CD8-positive, alpha-beta memory T cell (primary cell): ENCODE results near the gene PTGES2. TPM values are rescaled to one million over a fixed set of nuclear protein-coding genes. Genes with fewer than 3 reads are reported as not detected.

ENCODE experiments used
- CTCF ChIA-PET: fragments of 350-600 bp; sonication (Branson Sonifier 250); formaldehyde crosslinking; loops from one replicate; lab custom pipeline; 2021; ENCODE audit warnings: antibody characterized with exemption; lab: Charles Lee
- POLR2A ChIA-PET: fragments of 350-600 bp; sonication (Branson Sonifier 250); formaldehyde crosslinking; loops from one replicate; lab custom pipeline; 2021; ENCODE audit warnings: antibody characterized with exemption; lab: Charles Lee
- DNase-seq, 5 donors: peaks; one replicate each; pipeline versions ENCODE4 v3.0.0 to v3.0.0-alpha.2; 2020 to 2022; ENCODE audit warnings: mixed read lengths in 1 of 5
- H3K27ac ChIP-seq: one replicate; pipeline ENCODE4 v1.7.0; 2013; ENCODE audit warnings: low read depth, mild to moderate bottlenecking, low read length, moderate library complexity
- H3K27me3 ChIP-seq: 2 replicates; pipeline ENCODE4 v1.7.0; 2013; ENCODE audit warnings: low read length, mild to moderate bottlenecking; ENCODE audit not compliant: insufficient read depth, poor library complexity, severe bottlenecking
- H3K36me3 ChIP-seq: 2 replicates; pipeline ENCODE4 v1.7.0; 2013; ENCODE audit warnings: mild to moderate bottlenecking, low read length, moderate library complexity; ENCODE audit not compliant: insufficient read depth
- H3K4me1 ChIP-seq: 2 replicates; pipeline ENCODE4 v1.7.0; 2013; ENCODE audit warnings: mild to moderate bottlenecking, low read length, moderate library complexity; ENCODE audit not compliant: insufficient read depth
- H3K4me3 ChIP-seq: 2 replicates; pipeline ENCODE4 v1.7.0; 2013; ENCODE audit warnings: mild to moderate bottlenecking, low read length
- H3K9me3 ChIP-seq: 2 replicates; pipeline ENCODE4 v1.7.0; 2013; ENCODE audit warnings: mild to moderate bottlenecking, low read length
- H3K27ac Mint-ChIP-seq, 8 donors: one replicate each; pipeline ENCODE4 v1.8.0; 2020 to 2021; ENCODE audit warnings: mixed read lengths in 8 of 8, mild to moderate bottlenecking in 6 of 8, inconsistent platforms in 3 of 8, moderate library complexity in 3 of 8
- H3K27me3 Mint-ChIP-seq, 2 donors: one replicate each; pipeline ENCODE4 v1.8.0; 2020 to 2021; ENCODE audit warnings: mixed read lengths in 2 of 2, mild to moderate bottlenecking in 1 of 2, moderate library complexity in 1 of 2
- H3K36me3 Mint-ChIP-seq, 3 donors: one replicate each; pipeline ENCODE4 v1.8.0; 2020 to 2021; ENCODE audit warnings: mixed read lengths in 3 of 3, inconsistent platforms in 1 of 3, mild to moderate bottlenecking in 1 of 3
- H3K4me1 Mint-ChIP-seq, 3 donors: one replicate each; pipeline ENCODE4 v1.8.0; 2020 to 2021; ENCODE audit warnings: mixed read lengths in 3 of 3, inconsistent platforms in 1 of 3, mild to moderate bottlenecking in 1 of 3
- H3K4me3 Mint-ChIP-seq, 7 donors: one replicate each; pipeline ENCODE4 v1.8.0; 2020 to 2021; ENCODE audit warnings: mixed read lengths in 7 of 7, mild to moderate bottlenecking in 6 of 7, moderate library complexity in 4 of 7, inconsistent platforms in 2 of 7
- H3K9me3 Mint-ChIP-seq, 5 donors: one replicate each; pipeline ENCODE4 v1.8.0; 2020 to 2022; ENCODE audit warnings: mixed read lengths in 5 of 5, mild to moderate bottlenecking in 3 of 5, moderate library complexity in 2 of 5, inconsistent platforms in 1 of 5
- polyA plus RNA-seq: library from polyadenylated mRNA; unstranded; fragments of 300-500 nt; fragmentation: Illumina TruSeq; gene quantifications from one replicate; pipeline ENCODE4 v1.2.3, GENCODE V29; 2021
- total RNA-seq, 2 experiments: library from RNA; stranded (reverse); gene quantifications; one replicate each; pipeline ENCODE4 v1.2.3, GENCODE V29; 2021

The PTGES2 gene
- total and polyA plus RNA-seq, 3 experiments from 2014 or later = 51.7 to 68.3 (median 67.0) TPM

- peak overlapping the region in 3 of 8 donors; percentile 37 to 65 (median 59) for H3K27ac Mint-ChIP-seq
- H3K9me3 Mint-ChIP-seq = no peaks in the 10 kb centered on the region
- H3K27ac ChIP-seq = no peak overlapping the region
- peaks cover 41% of the 10 kb centered on the region for H3K4me1 ChIP-seq
- DNase-seq = no peak
- peaks cover 19 to 42% (median 20%) of the 10 kb centered on the region in 3 donors for H3K4me1 Mint-ChIP-seq
- peaks cover 3 to 87% (median 11%) of the 10 kb centered on the region in 3 donors for H3K36me3 Mint-ChIP-seq
- no peak overlapping the region for H3K4me3 ChIP-seq
- no peaks in the 10 kb centered on the region for H3K27me3 Mint-ChIP-seq
- no peak overlapping the region for H3K4me3 Mint-ChIP-seq
- H3K9me3 ChIP-seq = no peaks in the 10 kb centered on the region
- H3K36me3 ChIP-seq = peaks cover 58% of the 10 kb centered on the region
- ChIA-PET CTCF (interaction anchor here (1.4 to 2.5 kb wide), 4 partner anchors 12 to 162 kb away, joined by 3 to 14 read pairs (median 6); no protein-coding TSS in a partner anchor), POLR2A (no interaction called here)
- no peaks in the 10 kb centered on the region for H3K27me3 ChIP-seq
These were observed 23.3 kb downstream of the PTGES2 start for GRCh38 chr9:128104171-128104618.

GRCh38 chr9:128103589-128103962 is 24.0 kb downstream of the PTGES2 start:
- POLR2A ChIA-PET = no interaction called here
- peaks cover 58% of the 10 kb centered on the region for H3K36me3 ChIP-seq

GRCh38 chr9:128102861-128103588 is 24.5 kb downstream of the PTGES2 start:
- H3K4me1 ChIP-seq = peaks cover 53% of the 10 kb centered on the region
- no peaks in the 10 kb centered on the region for H3K9me3 Mint-ChIP-seq
- no peaks in the 10 kb centered on the region for H3K27me3 Mint-ChIP-seq
- H3K9me3 ChIP-seq = no peaks in the 10 kb centered on the region
- H3K27me3 ChIP-seq = no peaks in the 10 kb centered on the region
- H3K36me3 ChIP-seq = peaks cover 56% of the 10 kb centered on the region
- ChIA-PET POLR2A (interaction anchor here (0.5 kb wide), 1 partner anchor 154 kb away, joined by 8 read pairs; no protein-coding TSS in a partner anchor), CTCF (interaction anchor here (0.7 to 2.5 kb wide), 5 partner anchors 11 to 160 kb away, joined by 3 to 9 read pairs (median 3); no protein-coding TSS in a partner anchor)
- DNase-seq = no peak
- H3K4me1 Mint-ChIP-seq = peaks cover 28 to 53% (median 29%) of the 10 kb centered on the region in 3 donors
- peak overlapping the region in 7 of 8 donors; percentile 47 to 94 (median 69) for H3K27ac Mint-ChIP-seq
- no peak overlapping the region for H3K27ac ChIP-seq
- peak overlapping the region in 2 of 7 donors; percentile 50 to 58 for H3K4me3 Mint-ChIP-seq
- H3K4me3 ChIP-seq = no peak overlapping the region
- peaks cover 3 to 80% (median 8%) of the 10 kb centered on the region in 3 donors for H3K36me3 Mint-ChIP-seq

More at GRCh38 chr9:128103589-128103962, 24.0 kb downstream of the PTGES2 start:
- Mint-ChIP-seq H3K27ac (peak overlapping the region in 6 of 8 donors; percentile 29 to 94 (median 61)), H3K27me3 (no peaks in the 10 kb centered on the region), H3K9me3 (no peaks in the 10 kb centered on the region), H3K4me1 (peaks cover 23 to 48% (median 24%) of the 10 kb centered on the region in 3 donors), H3K4me3 (peak overlapping the region in 2 of 7 donors; percentile 8 to 58), H3K36me3 (peaks cover 3 to 83% (median 8%) of the 10 kb centered on the region in 3 donors)
- no peaks in the 10 kb centered on the region for H3K27me3 ChIP-seq
- H3K9me3 ChIP-seq = no peaks in the 10 kb centered on the region
- H3K4me1 ChIP-seq = peaks cover 47% of the 10 kb centered on the region
- no peak overlapping the region for H3K27ac ChIP-seq
- DNase-seq = peak in 2 of 5 donors; percentile 29 to 43
- CTCF ChIA-PET = interaction anchor here (0.9 to 2.5 kb wide), 4 partner anchors 11 to 161 kb away, joined by 3 to 14 read pairs (median 6); no protein-coding TSS in a partner anchor
- H3K4me3 ChIP-seq = no peak overlapping the region

- H3K9me3 Mint-ChIP-seq = no peaks in the 10 kb centered on the region
- no peak for DNase-seq
- POLR2A ChIA-PET = no interaction called here
- Histone ChIP-seq H3K27me3 (no peaks in the 10 kb centered on the region), H3K4me1 (peaks cover 61% of the 10 kb centered on the region), H3K36me3 (peaks cover 47% of the 10 kb centered on the region), H3K27ac (no peak overlapping the region), H3K9me3 (no peaks in the 10 kb centered on the region), H3K4me3 (no peak overlapping the region)
- H3K27me3 Mint-ChIP-seq = no peaks in the 10 kb centered on the region
- H3K4me1 Mint-ChIP-seq = peaks cover 31 to 62% (median 36%) of the 10 kb centered on the region in 3 donors
- peak overlapping the region in 4 of 8 donors; percentile 61 to 84 (median 70) for H3K27ac Mint-ChIP-seq
- peaks cover 3 to 72% (median 8%) of the 10 kb centered on the region in 3 donors for H3K36me3 Mint-ChIP-seq
- no peak overlapping the region for H3K4me3 Mint-ChIP-seq
- CTCF ChIA-PET = interaction anchor here (1.4 to 2.5 kb wide), 2 partner anchors 10 to 15 kb away, joined by 6 to 9 read pairs; no protein-coding TSS in a partner anchor
These were observed 25.3 kb downstream of the PTGES2 start for GRCh38 chr9:128102196-128102595.

GRCh38 chr9:128101690-128102089 is 25.8 kb downstream of the PTGES2 start:
- Mint-ChIP-seq H3K36me3 (peaks cover 3 to 72% (median 8%) of the 10 kb centered on the region in 3 donors), H3K27me3 (no peaks in the 10 kb centered on the region), H3K27ac (peak overlapping the region in 1 of 8 donors; percentile 38), H3K4me1 (peaks cover 36 to 67% (median 41%) of the 10 kb centered on the region in 3 donors), H3K9me3 (no peaks in the 10 kb centered on the region), H3K4me3 (no peak overlapping the region)
- Histone ChIP-seq H3K4me1 (peaks cover 63% of the 10 kb centered on the region), H3K36me3 (peaks cover 44% of the 10 kb centered on the region), H3K9me3 (no peaks in the 10 kb centered on the region), H3K27me3 (no peaks in the 10 kb centered on the region), H3K4me3 (no peak overlapping the region), H3K27ac (no peak overlapping the region)
- POLR2A ChIA-PET = no interaction called here
- no peak for DNase-seq
- CTCF ChIA-PET = no interaction called here

- Histone ChIP-seq H3K27ac (no peak overlapping the region), H3K36me3 (peaks cover 39% of the 10 kb centered on the region), H3K9me3 (no peaks in the 10 kb centered on the region), H3K27me3 (no peaks in the 10 kb centered on the region), H3K4me1 (peaks cover 58% of the 10 kb centered on the region), H3K4me3 (no peak overlapping the region)
- ChIA-PET POLR2A (interaction anchor here (0.6 kb wide), 1 partner anchor 9 kb away, joined by 3 read pairs; no protein-coding TSS in a partner anchor), CTCF (interaction anchor here (1.1 kb wide), 1 partner anchor 18 kb away, joined by 3 read pairs; no protein-coding TSS in a partner anchor)
- Mint-ChIP-seq H3K4me3 (peak overlapping the region in 1 of 7 donors; percentile 44), H3K27me3 (no peaks in the 10 kb centered on the region), H3K27ac (peak overlapping the region in 2 of 8 donors; percentile 51 to 72), H3K4me1 (peaks cover 38 to 69% (median 45%) of the 10 kb centered on the region in 3 donors), H3K9me3 (no peaks in the 10 kb centered on the region), H3K36me3 (peaks cover 3 to 69% (median 10%) of the 10 kb centered on the region in 3 donors)
- DNase-seq = no peak
These were observed 26.3 kb downstream of the PTGES2 start for GRCh38 chr9:128101231-128101661.

GRCh38 chr9:128100581-128100980 is 26.9 kb downstream of the PTGES2 start:
- no peak overlapping the region for H3K4me3 Mint-ChIP-seq
- peaks cover 33% of the 10 kb centered on the region for H3K36me3 ChIP-seq
- H3K36me3 Mint-ChIP-seq = peaks cover 3 to 63% (median 10%) of the 10 kb centered on the region in 3 donors
- peaks cover 56% of the 10 kb centered on the region for H3K4me1 ChIP-seq
- no peaks in the 10 kb centered on the region for H3K9me3 Mint-ChIP-seq
- H3K27ac ChIP-seq = peak overlapping the region; percentile 54
- no peak for DNase-seq
- no peaks in the 10 kb centered on the region for H3K27me3 Mint-ChIP-seq
- POLR2A ChIA-PET = interaction anchor here (0.6 kb wide), 1 partner anchor 10 kb away, joined by 3 read pairs; no protein-coding TSS in a partner anchor
- CTCF ChIA-PET = interaction anchor here (1.1 kb wide), 1 partner anchor 17 kb away, joined by 3 read pairs; no protein-coding TSS in a partner anchor
- no peak overlapping the region for H3K4me3 ChIP-seq
- H3K9me3 ChIP-seq = no peaks in the 10 kb centered on the region
- peak overlapping the region in 2 of 8 donors; percentile 51 to 72 for H3K27ac Mint-ChIP-seq
- peaks cover 38 to 69% (median 45%) of the 10 kb centered on the region in 3 donors for H3K4me1 Mint-ChIP-seq
- H3K27me3 ChIP-seq = no peaks in the 10 kb centered on the region
